Fibroblast of lung (primary cell): Measurements from ENCODE around the gene ATF4. TPM values are rescaled to one million over a fixed set of nuclear protein-coding genes. Genes with fewer than 3 reads are reported as not detected.
"Not testable (repeated sequence)": the region's sequence is repeated elsewhere in the genome, so short reads cannot be mapped to it uniquely, and the experiment has no call there.

Experiments
- DNase-seq, 2 donors: peaks; one replicate each; pipeline versions ENCODE4 v3.0.0 to v3.0.0-alpha.2; 2010; ENCODE audit warnings: low read depth in 2 of 2
- H2AFZ ChIP-seq: 2 replicates; pipeline ENCODE4 v1.5.1; 2012; ENCODE audit warnings: low read length, control low read depth, inconsistent platforms
- H3K27ac ChIP-seq: 2 replicates; pipeline ENCODE4 v1.5.1; 2011; ENCODE audit warnings: low read length, control low read depth; ENCODE audit not compliant: insufficient read depth
- H3K27me3 ChIP-seq: 2 replicates; pipeline ENCODE4 v1.5.1; 2011; ENCODE audit warnings: mild to moderate bottlenecking, low read length; ENCODE audit not compliant: control insufficient read depth, insufficient read depth
- H3K36me3 ChIP-seq: 2 replicates; pipeline ENCODE4 v1.5.1; 2011; ENCODE audit warnings: low read length; ENCODE audit not compliant: control insufficient read depth, insufficient read depth
- H3K4me1 ChIP-seq: 2 replicates; pipeline ENCODE4 v1.5.1; 2011; ENCODE audit warnings: low read length; ENCODE audit not compliant: control insufficient read depth, insufficient read depth; ENCODE audit errors: extremely low read depth
- H3K4me2 ChIP-seq: 2 replicates; pipeline ENCODE4 v1.5.1; 2011; ENCODE audit warnings: low read length, control low read depth; ENCODE audit not compliant: insufficient read depth; ENCODE audit errors: extremely low read depth
- H3K4me3 ChIP-seq, 4 experiments: fragments of 200-600 bp in 1 of 4; sonication (generic) in 1 of 4; replicated peaks in 1 of 4; 2 replicates each; pipeline ENCODE4 v1.5.1; 2011 to 2016; ENCODE audit warnings: low read length in 4 of 4, low read depth in 3 of 4, mild to moderate bottlenecking in 3 of 4, control low read depth in 2 of 4, inconsistent platforms in 1 of 4, mixed read lengths in 1 of 4; ENCODE audit not compliant: insufficient read depth in 1 of 4; ENCODE audit errors: control extremely low read depth in 1 of 4
- H3K79me2 ChIP-seq: 2 replicates; pipeline ENCODE4 v1.5.1; 2012; ENCODE audit warnings: mild to moderate bottlenecking, low read length, inconsistent platforms; ENCODE audit not compliant: control insufficient read depth, insufficient read depth
- H3K9ac ChIP-seq: 2 replicates; pipeline ENCODE4 v1.5.1; 2011; ENCODE audit warnings: mild to moderate bottlenecking, low read length, control low read depth; ENCODE audit not compliant: insufficient read depth
- H3K9me3 ChIP-seq: 2 replicates; pipeline ENCODE4 v1.5.1; 2012; ENCODE audit warnings: low read depth, low read length; ENCODE audit not compliant: control insufficient read depth, insufficient read depth
- H4K20me1 ChIP-seq: 2 replicates; pipeline ENCODE4 v1.5.1; 2011; ENCODE audit warnings: low read length; ENCODE audit not compliant: control insufficient read depth, insufficient read depth; ENCODE audit errors: extremely low read depth
- EZH2 ChIP-seq: IDR thresholded peaks from 2 replicates; pipeline ENCODE4 v1.5.1; 2012; ENCODE audit warnings: low read length, control low read depth, mild to moderate bottlenecking; ENCODE audit errors: missing control alignments
- polyA plus RNA-seq, 2 donors: library from polyadenylated mRNA; depleted of rRNA in 1 of 2; stranded (reverse) in 1 of 2; unstranded in 1 of 2; fragments of >200 nt; gene quantifications; 2 replicates each; pipeline ENCODE4 v1.2.1, GENCODE V29; 2011 to 2012; ENCODE audit warnings: missing spikeins in 1 of 2
- total RNA-seq: library from RNA; depleted of rRNA; stranded (reverse); fragments of >200 nt; gene quantifications from 2 replicates; pipeline ENCODE4 v1.2.1, GENCODE V29; 2014
- TF ChIP-seq, protein P1 (sequence below), 2 donors: IDR thresholded peaks in 1 of 2; conservative IDR thresholded peaks in 1 of 2; 1 replicate in 1 of 2; 2 replicates in 1 of 2; pipeline ENCODE4 v1.5.1; 2011 to 2012; ENCODE audit warnings: low read length in 2 of 2, control low read depth in 1 of 2, inconsistent platforms in 1 of 2, low read depth in 1 of 2, mild to moderate bottlenecking in 1 of 2

ATF4 gene
- total and polyA plus RNA-seq, 2 donors (not counting 1 experiment from before 2014, with no cell fraction given) = 546 to 555 TPM

DNA sequence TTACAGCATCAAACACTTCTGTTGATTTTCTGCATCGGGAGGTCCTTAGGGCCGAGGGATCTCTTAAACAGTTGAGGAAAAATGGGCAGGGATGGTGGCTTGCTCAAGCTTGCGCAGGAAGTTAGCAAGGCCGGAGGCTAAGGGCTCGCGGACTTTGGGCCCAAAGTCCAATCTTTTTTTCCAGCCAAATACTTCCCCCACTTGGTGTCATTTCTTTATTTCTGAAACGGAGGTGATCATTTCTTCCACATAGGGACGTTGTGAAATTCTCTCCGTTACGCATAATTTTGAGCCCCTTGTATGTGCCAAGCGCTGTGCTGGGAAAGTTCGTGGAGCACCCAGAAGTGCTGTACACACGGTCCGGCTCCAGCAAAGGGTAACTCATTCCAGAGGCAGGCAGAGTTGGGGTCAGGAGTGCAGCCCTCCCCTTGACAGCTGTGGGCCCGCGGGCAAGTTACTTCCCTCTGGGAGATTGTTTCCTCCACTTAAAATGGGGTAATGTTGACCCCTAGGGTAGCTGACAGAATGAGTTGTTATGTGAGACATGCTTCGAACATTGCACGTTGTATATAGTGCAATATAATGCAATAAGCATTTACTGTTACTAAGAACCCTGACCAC is 17.5 kb upstream of the ATF4 start:
- H4K20me1 ChIP-seq = no peaks in the 10 kb centered on the region
- H3K4me3 ChIP-seq = peak overlapping the region; percentile 71 to 84 (median 75)
- H3K9ac ChIP-seq = peak overlapping the region; percentile 77
- peaks cover 15% of the 10 kb centered on the region for H3K36me3 ChIP-seq
- no peaks in the 10 kb centered on the region for H3K9me3 ChIP-seq
- TF ChIP-seq, protein P1, sequence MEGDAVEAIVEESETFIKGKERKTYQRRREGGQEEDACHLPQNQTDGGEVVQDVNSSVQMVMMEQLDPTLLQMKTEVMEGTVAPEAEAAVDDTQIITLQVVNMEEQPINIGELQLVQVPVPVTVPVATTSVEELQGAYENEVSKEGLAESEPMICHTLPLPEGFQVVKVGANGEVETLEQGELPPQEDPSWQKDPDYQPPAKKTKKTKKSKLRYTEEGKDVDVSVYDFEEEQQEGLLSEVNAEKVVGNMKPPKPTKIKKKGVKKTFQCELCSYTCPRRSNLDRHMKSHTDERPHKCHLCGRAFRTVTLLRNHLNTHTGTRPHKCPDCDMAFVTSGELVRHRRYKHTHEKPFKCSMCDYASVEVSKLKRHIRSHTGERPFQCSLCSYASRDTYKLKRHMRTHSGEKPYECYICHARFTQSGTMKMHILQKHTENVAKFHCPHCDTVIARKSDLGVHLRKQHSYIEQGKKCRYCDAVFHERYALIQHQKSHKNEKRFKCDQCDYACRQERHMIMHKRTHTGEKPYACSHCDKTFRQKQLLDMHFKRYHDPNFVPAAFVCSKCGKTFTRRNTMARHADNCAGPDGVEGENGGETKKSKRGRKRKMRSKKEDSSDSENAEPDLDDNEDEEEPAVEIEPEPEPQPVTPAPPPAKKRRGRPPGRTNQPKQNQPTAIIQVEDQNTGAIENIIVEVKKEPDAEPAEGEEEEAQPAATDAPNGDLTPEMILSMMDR (conservative IDR thresholded peaks at IDR 0.05 in 1 of 2, IDR thresholded peaks at IDR 0.05 in 1 of 2; ENCODE audit: low read depth in 1 of 2, low read length in 2 of 2) = no peak
- no peak for TF ChIP-seq EZH2
- no peaks in the 10 kb centered on the region for H3K27me3 ChIP-seq
- H3K4me2 ChIP-seq = peak overlapping the region; percentile 85
- DNase-seq = peak in 1 of 2 donors; percentile 63
- H3K27ac ChIP-seq = peak overlapping the region; percentile 62
- H2AFZ ChIP-seq = no peak overlapping the region
- H3K4me1 ChIP-seq = peaks cover 13% of the 10 kb centered on the region
- peaks cover 39% of the 10 kb centered on the region for H3K79me2 ChIP-seq

DNA sequence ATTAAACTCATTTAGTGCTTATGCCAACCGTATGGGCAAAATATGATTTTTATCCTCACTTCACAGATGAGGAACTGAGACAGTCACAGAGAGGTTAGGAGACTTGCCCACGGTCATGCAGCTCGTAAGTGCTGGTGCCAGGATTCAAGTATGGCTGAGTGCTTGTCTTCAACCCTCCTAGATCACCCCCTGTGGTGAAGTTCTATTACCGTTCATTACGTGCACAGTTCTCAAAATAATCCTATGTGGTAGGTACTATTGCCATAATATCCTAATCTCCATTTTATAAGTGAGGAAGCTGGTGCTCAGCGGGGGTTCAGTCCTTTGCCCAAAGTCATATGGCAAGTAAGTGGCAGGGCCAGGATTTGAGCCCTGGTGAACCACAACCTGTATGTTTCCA is 16.7 kb upstream of the ATF4 start:
- Histone ChIP-seq H3K4me2 (peak overlapping the region; percentile 85), H3K36me3 (peaks cover 20% of the 10 kb centered on the region), H3K27me3 (no peaks in the 10 kb centered on the region), H3K9ac (no peak overlapping the region), H3K27ac (peak overlapping the region; percentile 62), H3K9me3 (no peaks in the 10 kb centered on the region), H3K4me1 (peaks cover 13% of the 10 kb centered on the region), H3K79me2 (peaks cover 46% of the 10 kb centered on the region), H2AFZ (no peak overlapping the region), H4K20me1 (no peaks in the 10 kb centered on the region), H3K4me3 (peak overlapping the region in 3 of 4 experiments; percentile 71 to 84 (median 74))
- no peak for DNase-seq
- TF ChIP-seq, protein P1 (conservative IDR thresholded peaks at IDR 0.05 in 1 of 2, IDR thresholded peaks at IDR 0.05 in 1 of 2; ENCODE audit: low read depth in 1 of 2, low read length in 2 of 2) = no peak
- TF ChIP-seq EZH2 = no peak

DNA sequence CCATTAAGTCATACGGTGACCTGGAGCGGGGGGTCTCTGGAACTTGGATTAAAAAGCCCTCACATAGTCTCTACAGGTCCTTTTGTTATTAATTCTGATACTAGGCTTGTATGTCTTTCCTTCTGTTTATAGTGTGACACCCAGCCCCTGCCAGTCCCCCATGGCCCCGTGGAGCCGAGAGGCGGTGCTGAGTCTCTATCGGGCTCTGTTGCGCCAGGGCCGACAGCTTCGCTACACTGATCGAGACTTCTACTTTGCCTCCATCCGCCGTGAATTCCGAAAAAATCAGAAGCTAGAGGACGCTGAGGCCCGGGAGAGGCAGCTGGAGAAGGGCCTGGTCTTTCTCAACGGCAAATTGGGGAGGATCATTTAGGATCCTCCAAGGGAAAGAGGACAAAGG is 16.3 kb upstream of the ATF4 start:
- no peak for DNase-seq
- H2AFZ ChIP-seq = no peak overlapping the region
- H3K79me2 ChIP-seq = peaks cover 47% of the 10 kb centered on the region

DNA sequence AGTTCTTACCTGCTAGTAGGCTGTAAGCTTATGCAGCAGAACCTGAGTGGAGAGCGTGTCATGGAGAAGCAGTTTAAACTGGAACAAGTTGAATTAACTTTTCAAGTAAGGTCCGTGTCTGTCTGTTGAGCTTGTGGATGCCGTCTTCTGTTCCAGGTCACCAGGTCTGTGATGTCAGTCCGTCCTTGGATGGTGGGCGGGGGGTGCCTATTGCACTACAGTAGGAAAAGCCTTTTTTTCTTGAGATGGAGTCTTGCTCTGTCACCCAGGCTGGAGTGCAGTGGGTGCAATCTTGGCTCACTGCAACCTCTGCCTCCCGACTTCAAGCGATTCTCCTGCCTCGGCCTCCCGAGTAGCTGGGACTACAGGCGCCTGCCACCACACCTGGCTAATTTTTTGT is 13.3 kb upstream of the ATF4 start:
- H4K20me1 ChIP-seq, H3K27ac ChIP-seq, H3K9me3 ChIP-seq, H3K27me3 ChIP-seq, DNase-seq, H3K9ac ChIP-seq, H3K4me3 ChIP-seq, H3K4me2 ChIP-seq, H2AFZ ChIP-seq, H3K4me1 ChIP-seq: not testable (repeated sequence)
- Histone ChIP-seq H3K79me2 (peaks cover 52% of the 10 kb centered on the region), H3K36me3 (peaks cover 23% of the 10 kb centered on the region)

More for the DNA sequence above, 16.3 kb upstream of the ATF4 start:
- Histone ChIP-seq H3K4me3 (peak overlapping the region in 2 of 4 experiments; percentile 71 to 84), H3K36me3 (peaks cover 20% of the 10 kb centered on the region), H3K4me1 (peaks cover 13% of the 10 kb centered on the region), H3K27me3 (no peaks in the 10 kb centered on the region), H3K9ac (no peak overlapping the region), H4K20me1 (no peaks in the 10 kb centered on the region), H3K27ac (peak overlapping the region; percentile 62), H3K4me2 (no peak overlapping the region), H3K9me3 (no peaks in the 10 kb centered on the region)
- TF ChIP-seq EZH2 = no peak
- TF ChIP-seq, protein P1 (conservative IDR thresholded peaks at IDR 0.05 in 1 of 2, IDR thresholded peaks at IDR 0.05 in 1 of 2; ENCODE audit: low read depth in 1 of 2, low read length in 2 of 2) = no peak
